ENCODE measurements around the gene SURF6.
"Not testable (repeated sequence)": the region's sequence is repeated elsewhere in the genome, so short reads cannot be mapped to it uniquely, and the experiment has no call there.

The SURF6 gene

GRCh38 chr9:133323211-133323610 lies 12.8 kb downstream of the SURF6 start:
- DNase-seq: no peak

GRCh38 chr9:133322701-133323100 lies 13.3 kb downstream of the SURF6 start:
- DNase-seq: no peak

GRCh38 chr9:133321411-133321935 lies 14.5 kb downstream of the SURF6 start:
- no peak for DNase-seq

GRCh38 chr9:133320421-133320881 lies 15.5 kb downstream of the SURF6 start:
- DNase-seq: no peak

GRCh38 chr9:133317551-133317950 lies 18.4 kb downstream of the SURF6 start:
- DNase-seq: not testable (repeated sequence)

- DNase-seq: no peak
Observed at GRCh38 chr9:133315997-133316396, 20.0 kb downstream of the SURF6 start.

GRCh38 chr9:133309608-133310007 lies 26.4 kb downstream of the SURF6 start:
- no peak for DNase-seq

- no peak for DNase-seq
Observed at GRCh38 chr9:133307301-133307700, 28.7 kb downstream of the SURF6 start.

- no peak for DNase-seq
Observed at GRCh38 chr9:133306242-133307204, 29.5 kb downstream of the SURF6 start.

GRCh38 chr9:133305731-133306130 lies 30.3 kb downstream of the SURF6 start:
- DNase-seq: no peak

GRCh38 chr9:133304477-133305377 lies 31.3 kb downstream of the SURF6 start:
- no peak for DNase-seq

GRCh38 chr9:133304158-133304470 lies 31.9 kb downstream of the SURF6 start:
- no peak for DNase-seq

- no peak for DNase-seq
Observed at GRCh38 chr9:133303266-133304157, 32.5 kb downstream of the SURF6 start.

GRCh38 chr9:133301253-133302230 lies 34.4 kb downstream of the SURF6 start:
- DNase-seq: no peak

GRCh38 chr9:133299996-133300395 lies 36.0 kb downstream of the SURF6 start:
- not testable (repeated sequence) for DNase-seq

- no peak for DNase-seq
Observed at GRCh38 chr9:133294257-133294656, 41.7 kb downstream of the SURF6 start.

GRCh38 chr9:133290751-133291302 lies 45.2 kb downstream of the SURF6 start:
- no peak for DNase-seq

- DNase-seq: no peak
Observed at GRCh38 chr9:133286523-133286922, 49.5 kb downstream of the SURF6 start.

GRCh38 chr9:133285252-133285775 lies 50.7 kb downstream of the SURF6 start:
- DNase-seq: no peak

- no peak for DNase-seq
Observed at GRCh38 chr9:133284362-133284761, 51.6 kb downstream of the SURF6 start.

All from NCI-H226 (cell line).